Measurements from ENCODE around the gene ANKRD40CL.
"Not testable (repeated sequence)": the region's sequence is repeated elsewhere in the genome, so short reads cannot be mapped to it uniquely, and the experiment has no call there.

ANKRD40CL gene

GRCh38 chr17:50767446-50767845 is at the start of gene ANKRD40CL:
TSS of gene ANKRD40CL (minus strand) at chr17:50767518. CDS start at chr17:50766913, 605 bp downstream.
- DNase-seq (ENCODE audit: low spot score), result no peak

GRCh38 chr17:50816271-50816670 is 49.0 kb upstream of the ANKRD40CL start:
- no peak for DNase-seq (ENCODE audit: low spot score)

- no peak for DNase-seq (ENCODE audit: low spot score)
These were observed 48.1 kb upstream of the ANKRD40CL start for GRCh38 chr17:50815400-50815799.

- DNase-seq (ENCODE audit: low spot score), result no peak
These were observed 46.3 kb upstream of the ANKRD40CL start for GRCh38 chr17:50813583-50813982.

GRCh38 chr17:50808888-50809287 is 41.6 kb upstream of the ANKRD40CL start:
- DNase-seq (ENCODE audit: low spot score), result no peak

GRCh38 chr17:50808413-50808812 is 41.1 kb upstream of the ANKRD40CL start:
- no peak for DNase-seq (ENCODE audit: low spot score)

GRCh38 chr17:50807675-50808074 is 40.4 kb upstream of the ANKRD40CL start:
- DNase-seq (ENCODE audit: low spot score), result no peak

GRCh38 chr17:50807009-50807408 is 39.7 kb upstream of the ANKRD40CL start:
- DNase-seq (ENCODE audit: low spot score), result no peak

- no peak for DNase-seq (ENCODE audit: low spot score)
These were observed 38.9 kb upstream of the ANKRD40CL start for GRCh38 chr17:50806141-50806643.

- no peak for DNase-seq (ENCODE audit: low spot score)
These were observed 38.2 kb upstream of the ANKRD40CL start for GRCh38 chr17:50805486-50805885.

- not testable (repeated sequence) for DNase-seq (ENCODE audit: low spot score)
These were observed 37.6 kb upstream of the ANKRD40CL start for GRCh38 chr17:50804749-50805475.

GRCh38 chr17:50803676-50804075 is 36.4 kb upstream of the ANKRD40CL start:
- no peak for DNase-seq (ENCODE audit: low spot score)

- peak; percentile 31 for DNase-seq (ENCODE audit: low spot score)
These were observed 35.6 kb upstream of the ANKRD40CL start for GRCh38 chr17:50802609-50803571.

- no peak for DNase-seq (ENCODE audit: low spot score)
These were observed 32.9 kb upstream of the ANKRD40CL start for GRCh38 chr17:50800196-50800700.

- peak; percentile 65 for DNase-seq (ENCODE audit: low spot score)
These were observed 32.3 kb upstream of the ANKRD40CL start for GRCh38 chr17:50799582-50799981.

GRCh38 chr17:50798424-50799288 is 31.3 kb upstream of the ANKRD40CL start:
- no peak for DNase-seq (ENCODE audit: low spot score)

GRCh38 chr17:50797135-50797810 is 30.0 kb upstream of the ANKRD40CL start:
- no peak for DNase-seq (ENCODE audit: low spot score)

GRCh38 chr17:50794361-50794760 is 27.0 kb upstream of the ANKRD40CL start:
- DNase-seq (ENCODE audit: low spot score), result peak; percentile 21

GRCh38 chr17:50793007-50793406 is 25.7 kb upstream of the ANKRD40CL start:
- DNase-seq (ENCODE audit: low spot score), result peak; percentile 28

- DNase-seq (ENCODE audit: low spot score), result peak; percentile 17
These were observed 24.8 kb upstream of the ANKRD40CL start for GRCh38 chr17:50792132-50792531.

GRCh38 chr17:50790618-50791017 is 23.3 kb upstream of the ANKRD40CL start:
- peak; percentile 18 for DNase-seq (ENCODE audit: low spot score)
